ENCODE measurements around the gene HEYL. TPM values are rescaled to one million over a fixed set of nuclear protein-coding genes. Genes with fewer than 3 reads are reported as not detected.

HEYL gene
- total and polyA plus RNA-seq, 2 experiments from 2014 or later: not detected

DNA sequence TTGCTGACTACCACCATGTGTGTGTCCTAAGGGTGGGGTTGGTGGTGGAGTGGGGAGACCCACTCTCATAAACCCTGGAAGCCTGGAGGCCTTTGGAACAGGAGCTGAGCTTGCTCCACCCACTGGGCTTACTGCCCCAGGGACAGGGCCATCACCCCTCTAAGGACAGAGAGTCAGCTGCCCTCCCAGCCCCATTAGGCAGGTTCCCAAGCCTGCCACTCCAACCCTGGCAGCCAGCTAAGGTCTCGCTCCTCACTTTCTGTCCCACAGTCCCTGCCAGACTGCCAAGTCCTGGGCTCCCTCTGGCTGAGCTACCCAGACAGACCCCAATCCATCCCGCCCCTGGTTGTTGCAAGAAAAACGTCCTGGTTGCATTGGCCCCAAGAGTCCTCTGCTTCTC is 28.7 kb upstream of the HEYL start:
- no peaks in the 10 kb centered on the region for H3K9me3 ChIP-seq (ENCODE audit: low read depth)
- no peak overlapping the region for H3K27ac ChIP-seq
- no peak for DNase-seq
- 50 to 61% methylated on average over 3 of the region's 3 CpGs for WGBS, 2 experiments (ENCODE audit: low coverage in 1 of 2, low lambda C conversion rate in 2 of 2, missing lambda C conversion rate in 2 of 2)
- no peak overlapping the region for H3K4me3 ChIP-seq
- no peaks in the 10 kb centered on the region for H3K9me2 ChIP-seq (ENCODE audit: insufficient read depth)
- no peaks in the 10 kb centered on the region for H3F3A ChIP-seq (ENCODE audit: insufficient read depth)
- H3K79me2 ChIP-seq (ENCODE audit: insufficient read depth): no peaks in the 10 kb centered on the region
- TF ChIP-seq EZH2phosphoT487 (IDR thresholded peaks at IDR 0.05; ENCODE audit: insufficient read depth, low read depth): no peak
- no peak for TF ChIP-seq EZH2 (IDR thresholded peaks at IDR 0.05; ENCODE audit: insufficient read depth, poor library complexity, severe bottlenecking)
- H3K9ac ChIP-seq: no peak overlapping the region
- H3K36me3 ChIP-seq (ENCODE audit: low read depth): no peaks in the 10 kb centered on the region
- H3K4me2 ChIP-seq (ENCODE audit: unreplicated experiment): no peak overlapping the region
- H3K4me1 ChIP-seq (ENCODE audit: insufficient read depth): no peaks in the 10 kb centered on the region
- H4K20me1 ChIP-seq (ENCODE audit: insufficient read depth): no peaks in the 10 kb centered on the region
- no peak overlapping the region for H2AFZ ChIP-seq
- in situ Hi-C loops (cut with MboI): no loop called here
- peaks cover 24% of the 10 kb centered on the region for H3K27me3 ChIP-seq (replicated peaks; ENCODE audit: insufficient read depth)

DNA sequence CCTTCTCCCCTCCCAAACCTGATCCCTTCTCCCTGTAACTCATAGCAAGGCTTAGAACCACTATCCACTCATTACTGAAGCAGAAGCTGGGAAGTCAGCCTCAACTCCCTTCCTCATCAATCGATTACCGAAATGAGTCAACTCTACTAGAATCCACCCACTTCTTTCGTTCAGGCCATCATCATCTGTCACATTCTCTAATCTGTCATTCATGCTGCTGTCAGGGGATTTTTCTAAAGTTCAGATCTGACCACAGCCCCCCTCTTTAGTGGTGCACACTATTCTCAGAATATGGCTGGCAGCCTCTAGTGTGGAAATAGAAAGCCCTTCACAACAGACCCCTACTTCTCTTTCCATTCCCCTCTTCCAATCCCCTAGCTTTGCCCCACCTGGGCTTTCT is 27.3 kb upstream of the HEYL start:
- no peak overlapping the region for H3K9ac ChIP-seq
- in situ Hi-C loops (cut with MboI): no loop called here
- TF ChIP-seq EZH2 (IDR thresholded peaks at IDR 0.05; ENCODE audit: insufficient read depth, poor library complexity, severe bottlenecking) (no peak), EZH2phosphoT487 (IDR thresholded peaks at IDR 0.05; ENCODE audit: insufficient read depth, low read depth) (no peak)
- H3K27me3 ChIP-seq (replicated peaks; ENCODE audit: insufficient read depth): peaks cover 21% of the 10 kb centered on the region
- H4K20me1 ChIP-seq (ENCODE audit: insufficient read depth): no peaks in the 10 kb centered on the region
- H2AFZ ChIP-seq: no peak overlapping the region
- WGBS, 2 experiments (ENCODE audit: low coverage in 1 of 2, low lambda C conversion rate in 2 of 2, missing lambda C conversion rate in 2 of 2): 66 to 68% methylated on average over 3 of the region's 3 CpGs
- H3K9me3 ChIP-seq (ENCODE audit: low read depth): no peaks in the 10 kb centered on the region
- no peaks in the 10 kb centered on the region for H3K79me2 ChIP-seq (ENCODE audit: insufficient read depth)
- H3K4me2 ChIP-seq (ENCODE audit: unreplicated experiment): no peak overlapping the region
- H3K4me1 ChIP-seq (ENCODE audit: insufficient read depth): no peaks in the 10 kb centered on the region
- no peak overlapping the region for H3K4me3 ChIP-seq
- H3K27ac ChIP-seq: no peak overlapping the region
- no peaks in the 10 kb centered on the region for H3K36me3 ChIP-seq (ENCODE audit: low read depth)
- no peaks in the 10 kb centered on the region for H3F3A ChIP-seq (ENCODE audit: insufficient read depth)
- H3K9me2 ChIP-seq (ENCODE audit: insufficient read depth): no peaks in the 10 kb centered on the region
- DNase-seq: no peak

DNA sequence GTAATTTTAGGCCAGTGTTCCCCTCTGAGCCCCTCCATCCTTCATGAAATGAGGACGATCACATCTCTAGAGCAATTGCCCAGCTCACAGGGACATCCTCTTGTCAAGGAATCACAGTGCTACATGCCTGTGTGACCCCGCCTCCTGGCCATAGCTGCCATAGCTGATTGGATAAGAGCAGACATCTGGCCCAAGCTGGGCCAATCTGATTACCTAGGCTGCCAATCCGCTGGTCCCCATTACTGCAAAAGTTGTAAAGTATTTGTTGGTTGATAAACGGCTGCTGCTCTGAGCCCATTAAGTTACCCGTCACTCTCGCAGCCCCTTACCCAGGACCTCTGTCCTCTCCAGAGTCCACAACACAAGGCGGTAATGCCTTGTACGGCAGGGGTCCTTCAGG is 24.1 kb upstream of the HEYL start:
- Histone ChIP-seq H4K20me1 (ENCODE audit: insufficient read depth) (no peaks in the 10 kb centered on the region), H3K9me3 (ENCODE audit: low read depth) (no peaks in the 10 kb centered on the region), H3F3A (ENCODE audit: insufficient read depth) (no peaks in the 10 kb centered on the region), H2AFZ (no peak overlapping the region), H3K27ac (no peak overlapping the region), H3K79me2 (ENCODE audit: insufficient read depth) (no peaks in the 10 kb centered on the region), H3K9me2 (ENCODE audit: insufficient read depth) (no peaks in the 10 kb centered on the region), H3K4me1 (ENCODE audit: insufficient read depth) (no peaks in the 10 kb centered on the region), H3K9ac (no peak overlapping the region), H3K27me3 (replicated peaks; ENCODE audit: insufficient read depth) (peaks cover 12% of the 10 kb centered on the region), H3K4me2 (ENCODE audit: unreplicated experiment) (no peak overlapping the region), H3K4me3 (no peak overlapping the region), H3K36me3 (ENCODE audit: low read depth) (no peaks in the 10 kb centered on the region)
- in situ Hi-C loops (cut with MboI): no loop called here
- TF ChIP-seq EZH2phosphoT487 (IDR thresholded peaks at IDR 0.05; ENCODE audit: insufficient read depth, low read depth): no peak
- TF ChIP-seq EZH2 (IDR thresholded peaks at IDR 0.05; ENCODE audit: insufficient read depth, poor library complexity, severe bottlenecking): no peak
- WGBS, 2 experiments (ENCODE audit: low coverage in 1 of 2, low lambda C conversion rate in 2 of 2, missing lambda C conversion rate in 2 of 2): 66 to 74% methylated on average over 8 of the region's 8 CpGs
- no peak for DNase-seq

DNA sequence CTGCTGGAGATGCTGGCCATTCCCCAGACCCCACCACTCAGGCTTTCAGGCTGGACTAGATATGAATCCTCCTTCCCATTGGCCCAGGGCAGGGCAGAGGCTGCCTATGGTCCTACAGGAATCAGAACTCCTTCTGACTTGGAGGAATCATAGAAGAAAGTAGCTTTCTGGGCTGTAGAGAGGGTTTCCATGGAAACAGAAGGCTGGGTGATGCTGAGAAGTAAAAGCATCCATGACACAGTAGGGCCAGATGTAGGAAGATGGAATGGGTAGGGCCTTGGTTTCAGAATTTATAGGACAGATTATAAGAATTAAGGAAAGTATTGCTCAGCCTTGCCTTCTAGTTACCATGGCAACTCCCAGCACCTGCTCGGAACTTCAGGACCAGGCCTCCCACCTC is 23.4 kb upstream of the HEYL start:
- Histone ChIP-seq H3K9me2 (ENCODE audit: insufficient read depth) (no peaks in the 10 kb centered on the region), H3K27me3 (replicated peaks; ENCODE audit: insufficient read depth) (peaks cover 12% of the 10 kb centered on the region), H3K36me3 (ENCODE audit: low read depth) (no peaks in the 10 kb centered on the region), H3K4me1 (ENCODE audit: insufficient read depth) (no peaks in the 10 kb centered on the region), H3K27ac (no peak overlapping the region), H3K4me3 (no peak overlapping the region), H4K20me1 (ENCODE audit: insufficient read depth) (no peaks in the 10 kb centered on the region), H2AFZ (no peak overlapping the region), H3K9me3 (ENCODE audit: low read depth) (no peaks in the 10 kb centered on the region), H3K4me2 (ENCODE audit: unreplicated experiment) (no peak overlapping the region), H3F3A (ENCODE audit: insufficient read depth) (no peaks in the 10 kb centered on the region), H3K9ac (no peak overlapping the region), H3K79me2 (ENCODE audit: insufficient read depth) (no peaks in the 10 kb centered on the region)
- in situ Hi-C loops (cut with MboI): no loop called here
- no peak for DNase-seq
- whole genome bisulfite sequencing, 2 experiments (ENCODE audit: low coverage in 1 of 2, low lambda C conversion rate in 2 of 2, missing lambda C conversion rate in 2 of 2): 11 to 12% methylated on average over 1 of the region's 1 CpG
- TF ChIP-seq EZH2phosphoT487 (IDR thresholded peaks at IDR 0.05; ENCODE audit: insufficient read depth, low read depth) (no peak), EZH2 (IDR thresholded peaks at IDR 0.05; ENCODE audit: insufficient read depth, poor library complexity, severe bottlenecking) (no peak)

DNA sequence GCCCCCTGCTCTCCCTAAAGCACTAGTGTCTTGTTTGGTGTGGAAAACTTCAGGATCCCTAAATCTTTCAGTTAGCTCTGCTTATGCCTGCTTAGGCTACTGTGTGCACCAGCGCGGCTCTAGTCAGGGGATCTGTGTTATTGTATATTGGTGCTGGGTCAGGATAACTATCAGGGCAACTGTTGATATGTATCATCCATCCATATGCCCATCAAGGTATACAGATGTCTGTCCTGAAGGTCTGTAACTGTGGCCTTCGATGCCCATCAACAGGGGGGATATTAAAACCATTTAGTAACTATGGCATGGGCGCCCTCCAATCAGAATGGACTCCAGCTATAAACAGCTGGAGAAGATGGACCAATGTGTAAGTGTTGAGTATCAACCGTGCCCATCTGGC is 20.1 kb upstream of the HEYL start:
- no peaks in the 10 kb centered on the region for H3K9me3 ChIP-seq (ENCODE audit: low read depth)
- TF ChIP-seq EZH2phosphoT487 (IDR thresholded peaks at IDR 0.05; ENCODE audit: insufficient read depth, low read depth): no peak
- no peak for TF ChIP-seq EZH2 (IDR thresholded peaks at IDR 0.05; ENCODE audit: insufficient read depth, poor library complexity, severe bottlenecking)
- H3K27ac ChIP-seq: no peak overlapping the region
- no peak for DNase-seq
- H3K9me2 ChIP-seq (ENCODE audit: insufficient read depth): no peaks in the 10 kb centered on the region
- no peak overlapping the region for H2AFZ ChIP-seq
- no peaks in the 10 kb centered on the region for H3K36me3 ChIP-seq (ENCODE audit: low read depth)
- no peaks in the 10 kb centered on the region for H3K4me1 ChIP-seq (ENCODE audit: insufficient read depth)
- H3K4me2 ChIP-seq (ENCODE audit: unreplicated experiment): no peak overlapping the region
- in situ Hi-C loops (cut with MboI): no loop called here
- WGBS, 2 experiments (ENCODE audit: low coverage in 1 of 2, low lambda C conversion rate in 2 of 2, missing lambda C conversion rate in 2 of 2): 69 to 73% methylated on average over 5 of the region's 5 CpGs
- no peak overlapping the region for H3K9ac ChIP-seq
- H3K27me3 ChIP-seq (replicated peaks; ENCODE audit: insufficient read depth): peaks cover 13% of the 10 kb centered on the region; the same call in 1 of the 2 replicates
- 0 out of 2 replicates have a peak, but pooled peaks cover 5% of the 10 kb centered on the region for H3F3A ChIP-seq (ENCODE audit: insufficient read depth)
- H4K20me1 ChIP-seq (ENCODE audit: insufficient read depth): no peaks in the 10 kb centered on the region
- no peaks in the 10 kb centered on the region for H3K79me2 ChIP-seq (ENCODE audit: insufficient read depth)
- no peak overlapping the region for H3K4me3 ChIP-seq
